Myocyte (in vitro differentiated cells): ENCODE results near the gene RPS6KA6. TPM values are rescaled to one million over a fixed set of nuclear protein-coding genes. Genes with fewer than 3 reads are reported as not detected.

Experiments used
- microRNA-seq: library from miRNA; unstranded; fragments of <30 nt; microRNA quantifications from one replicate; pipeline ENCODE4, GENCODE V29; 2016
- total RNA-seq: library from RNA; depleted of rRNA; stranded (reverse); fragments of >200 nt; gene quantifications from 2 replicates; pipeline ENCODE4 v1.2.3, GENCODE V29; 2014

Gene RPS6KA6
- total RNA-seq, 1 donor from 2014 or later: 7.7 TPM

Small RNA genes within 50 kb of the gene (microRNA-seq; reads per million reads assigned to microRNA genes)
- not detected for gene MIR548I4
